Neural progenitor cell (in vitro differentiated cells): ENCODE data around the gene IGLL5. TPM values are rescaled to one million over a fixed set of nuclear protein-coding genes. Genes with fewer than 3 reads are reported as not detected.

Source experiments
- DNase-seq: peaks from one replicate; pipeline ENCODE4 v3.0.0-alpha.2; 2016; ENCODE audit warnings: low spot score
- H2AFZ ChIP-seq: fragments of 200-600 bp; sonication (generic); replicated peaks from 2 replicates; pipeline ENCODE4 v1.6.1; 2016; ENCODE audit warnings: antibody characterized with exemption
- H3F3A ChIP-seq: fragments of 200-600 bp; sonication (generic); 2 replicates; pipeline ENCODE4 v1.6.1; 2016; ENCODE audit warnings: antibody characterized with exemption, low read depth
- H3K27ac ChIP-seq: fragments of 200-600 bp; sonication (generic); 2 replicates; pipeline ENCODE4 v1.5.1; 2016; ENCODE audit warnings: mild to moderate bottlenecking
- H3K27me3 ChIP-seq: fragments of 200-600 bp; sonication (generic); 2 replicates; pipeline ENCODE4 v1.6.1; 2016; ENCODE audit warnings: mild to moderate bottlenecking, moderate library complexity
- H3K36me3 ChIP-seq: fragments of 200-600 bp; sonication (generic); 2 replicates; pipeline ENCODE4 v1.5.1; 2016
- H3K4me1 ChIP-seq: fragments of 200-600 bp; sonication (generic); 2 replicates; pipeline ENCODE4 v1.6.1; 2016; ENCODE audit warnings: mixed run types
- H3K4me2 ChIP-seq: fragments of 200-600 bp; sonication (generic); 2 replicates; pipeline ENCODE4 v1.6.1; 2016
- H3K4me3 ChIP-seq: fragments of 200-600 bp; sonication (generic); 2 replicates; pipeline ENCODE4 v1.5.1; 2016
- H3K79me2 ChIP-seq: fragments of 200-600 bp; sonication (generic); 2 replicates; pipeline ENCODE4 v1.6.1; 2016; ENCODE audit warnings: low read depth
- H3K9ac ChIP-seq: fragments of 200-600 bp; sonication (generic); 2 replicates; pipeline ENCODE4 v1.6.1; 2016
- H3K9me3 ChIP-seq: fragments of 200-600 bp; sonication (generic); 2 replicates; pipeline ENCODE4 v1.5.1; 2016; ENCODE audit warnings: low read depth
- H4K20me1 ChIP-seq: fragments of 200-600 bp; sonication (generic); 2 replicates; pipeline ENCODE4 v1.6.1; 2016; ENCODE audit warnings: low read depth
- H3K27ac Mint-ChIP-seq: 3 replicates; pipeline ENCODE4 v1.8.0; 2021; ENCODE audit warnings: mixed read lengths
- H3K27me3 Mint-ChIP-seq: 2 replicates; pipeline ENCODE4 v1.8.0; 2022; ENCODE audit warnings: low read depth, mild to moderate bottlenecking, inconsistent platforms, moderate library complexity, mixed read lengths; ENCODE audit not compliant: insufficient read depth
- H3K36me3 Mint-ChIP-seq: 3 replicates; pipeline ENCODE4 v1.8.0; 2021; ENCODE audit warnings: mixed read lengths
- H3K4me1 Mint-ChIP-seq: 3 replicates; pipeline ENCODE4 v1.8.0; 2021; ENCODE audit warnings: mixed read lengths
- H3K4me3 Mint-ChIP-seq: 3 replicates; pipeline ENCODE4 v1.8.0; 2021; ENCODE audit warnings: mild to moderate bottlenecking, moderate library complexity, mixed read lengths
- H3K9me3 Mint-ChIP-seq: 3 replicates; pipeline ENCODE4 v1.8.0; 2020; ENCODE audit warnings: mixed read lengths
- CTCF ChIP-seq: fragments of 200-600 bp; sonication (generic); IDR thresholded peaks from 2 replicates; pipeline ENCODE4 v1.5.1; 2017; ENCODE audit warnings: antibody characterized with exemption, mild to moderate bottlenecking
- EZH2 ChIP-seq: fragments of 200-600 bp; sonication (generic); IDR thresholded peaks from 2 replicates; pipeline ENCODE4 v1.6.1; 2017; ENCODE audit warnings: antibody characterized with exemption, mild to moderate bottlenecking, moderate library complexity
- EZH2phosphoT487 ChIP-seq: fragments of 200-600 bp; sonication (generic); IDR thresholded peaks from 2 replicates; pipeline ENCODE4 v1.6.1; 2017; ENCODE audit warnings: antibody characterized with exemption
- total RNA-seq: library from RNA; depleted of rRNA; stranded (reverse); fragments of >200 nt; gene quantifications from 2 replicates; pipeline ENCODE4 v1.2.3, GENCODE V29; 2015; ENCODE audit warnings: low replicate concordance

Gene IGLL5
- total RNA-seq, 1 donor from 2014 or later: not detected

GRCh38 chr22:22924369-22925145 lies 36.9 kb downstream of the IGLL5 start:
- no peaks in the 10 kb centered on the region for H3K36me3 Mint-ChIP-seq
- Histone ChIP-seq H2AFZ (no peak overlapping the region), H3K4me3 (no peak overlapping the region), H4K20me1 (no peaks in the 10 kb centered on the region), H3K9me3 (no peaks in the 10 kb centered on the region), H3K27me3 (peaks cover 60% of the 10 kb centered on the region), H3K4me2 (no peak overlapping the region), H3K27ac (no peak overlapping the region), H3K4me1 (peaks cover 3% of the 10 kb centered on the region), H3K36me3 (no peaks in the 10 kb centered on the region), H3F3A (no peaks in the 10 kb centered on the region), H3K79me2 (no peaks in the 10 kb centered on the region), H3K9ac (no peak overlapping the region)
- no peaks in the 10 kb centered on the region for H3K9me3 Mint-ChIP-seq
- peaks cover 2% of the 10 kb centered on the region for H3K4me1 Mint-ChIP-seq
- no peak for DNase-seq
- H3K27ac Mint-ChIP-seq: no peak overlapping the region
- TF ChIP-seq EZH2phosphoT487: no peak
- no peak for TF ChIP-seq CTCF
- no peak for TF ChIP-seq EZH2
- H3K4me3 Mint-ChIP-seq: no peak overlapping the region
- H3K27me3 Mint-ChIP-seq: peaks cover 6% of the 10 kb centered on the region

- Mint-ChIP-seq H3K9me3 (no peaks in the 10 kb centered on the region), H3K4me3 (no peak overlapping the region), H3K27ac (no peak overlapping the region), H3K27me3 (peaks cover 6% of the 10 kb centered on the region), H3K36me3 (no peaks in the 10 kb centered on the region), H3K4me1 (peaks cover 2% of the 10 kb centered on the region)
- H3K4me2 ChIP-seq: no peak overlapping the region
- H2AFZ ChIP-seq: no peak overlapping the region
- no peaks in the 10 kb centered on the region for H4K20me1 ChIP-seq
- no peak overlapping the region for H3K4me3 ChIP-seq
- H3F3A ChIP-seq: no peaks in the 10 kb centered on the region
- H3K9me3 ChIP-seq: no peaks in the 10 kb centered on the region
- H3K79me2 ChIP-seq: no peaks in the 10 kb centered on the region
- H3K27me3 ChIP-seq: peaks cover 53% of the 10 kb centered on the region
- H3K27ac ChIP-seq: no peak overlapping the region
- no peaks in the 10 kb centered on the region for H3K36me3 ChIP-seq
- H3K9ac ChIP-seq: no peak overlapping the region
- DNase-seq: no peak
- H3K4me1 ChIP-seq: peaks cover 3% of the 10 kb centered on the region
- no peak for TF ChIP-seq EZH2phosphoT487
- TF ChIP-seq EZH2: no peak
- no peak for TF ChIP-seq CTCF
Measured at GRCh38 chr22:22925146-22925804, 37.7 kb downstream of the IGLL5 start.

GRCh38 chr22:22925805-22926369 lies 38.3 kb downstream of the IGLL5 start:
- no peaks in the 10 kb centered on the region for H3F3A ChIP-seq
- peak overlapping the region; percentile 36 for H3K27ac Mint-ChIP-seq
- TF ChIP-seq CTCF (no peak), EZH2phosphoT487 (no peak), EZH2 (no peak)
- no peak overlapping the region for H3K4me3 Mint-ChIP-seq
- H3K4me3 ChIP-seq: no peak overlapping the region
- H3K27me3 ChIP-seq: peaks cover 49% of the 10 kb centered on the region
- H3K27me3 Mint-ChIP-seq: peaks cover 5% of the 10 kb centered on the region
- no peaks in the 10 kb centered on the region for H3K36me3 Mint-ChIP-seq
- peaks cover 3% of the 10 kb centered on the region for H3K4me1 ChIP-seq
- H3K27ac ChIP-seq: no peak overlapping the region
- H2AFZ ChIP-seq: no peak overlapping the region
- H4K20me1 ChIP-seq: no peaks in the 10 kb centered on the region
- no peaks in the 10 kb centered on the region for H3K9me3 Mint-ChIP-seq
- no peaks in the 10 kb centered on the region for H3K36me3 ChIP-seq
- H3K4me2 ChIP-seq: no peak overlapping the region
- peaks cover 2% of the 10 kb centered on the region for H3K4me1 Mint-ChIP-seq
- H3K79me2 ChIP-seq: no peaks in the 10 kb centered on the region
- H3K9ac ChIP-seq: no peak overlapping the region
- no peak for DNase-seq
- no peaks in the 10 kb centered on the region for H3K9me3 ChIP-seq
